Stimulated activated CD4-positive, alpha-beta T cell treated with anti-CD3 and anti-CD28 coated beads, Interleukin-12 subunit alpha, Interleukin-12 subunit beta, amount 100 ng/mL, for 24 hours (primary cell): ENCODE data around the gene OR7A5.
"Not testable (repeated sequence)": the region's sequence is repeated elsewhere in the genome, so short reads cannot be mapped to it uniquely, and the experiment has no call there.

ENCODE experiments used
- DNase-seq, 2 experiments: peaks; one replicate each; pipeline ENCODE4 v3.0.0-alpha.2; 2020; ENCODE audit warnings: low read depth in 2 of 2

OR7A5 gene

DNA sequence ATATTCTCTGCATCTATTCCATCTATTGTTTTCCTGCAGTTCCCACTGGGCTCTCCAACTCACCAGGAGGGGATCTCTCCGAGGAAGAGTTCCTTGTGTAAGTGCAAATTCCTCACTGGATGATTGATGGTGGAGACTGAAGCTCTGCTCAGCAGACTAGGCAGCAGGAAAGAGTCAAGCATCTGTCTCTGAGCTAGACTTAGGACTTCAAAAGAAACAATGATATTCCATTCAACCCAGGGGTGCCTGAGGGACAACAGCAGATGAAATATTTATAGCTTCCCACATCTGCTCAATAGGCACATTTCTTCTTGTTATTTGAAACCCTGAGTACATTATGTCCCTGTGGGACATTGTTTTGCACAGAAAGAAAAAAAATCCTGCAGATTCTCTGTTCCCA lies at the start of gene OR7A5, which contains the start of gene OR7C1:
Gene OR7A5 (minus strand): TSS at position 175 of the 400 bp plus-strand sequence. CDS start 6,944 bp downstream, outside the sequence.
Gene OR7C1 (minus strand): TSS at position 175 of the 400 bp plus-strand sequence. CDS start 35,049 bp downstream, outside the sequence.
- DNase-seq = no peak

DNA sequence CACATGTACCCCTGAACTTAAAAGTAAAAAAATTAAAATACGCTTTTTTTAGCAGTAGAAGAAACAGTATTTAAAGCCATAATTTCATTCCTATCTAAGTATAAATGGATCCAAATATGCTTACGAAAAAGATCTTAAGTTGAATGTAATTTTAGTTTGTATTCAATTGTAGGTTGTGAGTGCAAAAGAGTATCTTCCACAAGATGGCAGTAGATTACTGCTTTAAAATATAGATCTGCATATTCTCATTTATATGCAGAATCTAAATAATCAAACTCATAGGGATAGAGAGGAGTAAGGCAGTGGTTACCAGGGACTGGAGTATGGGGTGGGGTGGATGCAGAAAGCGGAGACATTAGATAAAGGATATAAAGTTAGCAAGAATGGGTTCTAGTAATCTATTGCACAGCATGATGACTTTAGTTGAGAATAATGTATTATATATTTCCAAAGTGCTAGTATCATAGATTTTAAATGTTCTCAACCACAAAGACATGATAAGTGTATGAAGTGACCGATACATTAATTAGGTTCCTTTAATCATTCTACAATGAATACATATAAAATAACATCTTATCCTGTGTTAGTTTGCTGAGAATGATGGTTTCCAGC lies 36.7 kb upstream of the OR7A5 start:
- no peak for DNase-seq

DNA sequence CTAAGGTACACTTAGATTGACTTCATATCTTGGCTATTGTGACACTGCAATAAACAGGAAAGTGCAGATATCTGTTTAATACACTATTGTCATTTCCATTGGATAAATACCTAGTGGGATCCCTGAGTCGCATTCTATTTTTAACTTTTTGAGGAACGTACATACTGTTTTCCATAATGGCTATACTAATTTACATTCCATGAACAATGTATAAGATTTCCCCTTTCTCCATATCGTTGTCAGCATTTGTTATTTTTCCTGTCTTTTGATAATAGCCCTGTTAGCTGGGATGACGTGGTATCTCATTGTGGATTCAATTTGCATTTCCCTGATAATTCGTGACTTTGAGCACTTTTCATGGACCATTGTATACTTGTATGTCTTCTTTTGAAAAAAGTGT lies 33.5 kb upstream of the OR7A5 start:
- DNase-seq = no peak

DNA sequence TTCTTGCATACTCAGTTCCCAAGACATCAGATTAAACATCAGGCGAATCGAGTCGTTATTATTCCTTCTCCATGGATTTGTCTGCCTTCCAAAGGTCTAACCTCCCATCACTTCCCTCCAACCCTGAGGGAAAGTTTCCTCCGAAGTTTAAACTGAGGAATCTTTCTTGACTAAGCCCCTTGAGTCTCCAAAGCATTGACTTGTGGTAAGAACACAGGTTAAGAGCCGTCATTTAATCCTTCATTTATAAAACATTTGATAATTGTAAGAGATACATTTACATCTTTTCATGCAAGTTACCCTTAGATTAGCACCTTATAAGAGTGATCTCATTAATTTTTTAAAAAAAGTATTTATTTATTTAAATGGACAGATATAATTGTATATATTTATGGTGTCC lies 13.8 kb upstream of the OR7A5 start, which contains the start of gene OR7A10:
Gene OR7A10 (minus strand): TSS at position 101 of the 400 bp plus-strand sequence. CDS start 7,045 bp downstream, outside the sequence.
- no peak for DNase-seq

DNA sequence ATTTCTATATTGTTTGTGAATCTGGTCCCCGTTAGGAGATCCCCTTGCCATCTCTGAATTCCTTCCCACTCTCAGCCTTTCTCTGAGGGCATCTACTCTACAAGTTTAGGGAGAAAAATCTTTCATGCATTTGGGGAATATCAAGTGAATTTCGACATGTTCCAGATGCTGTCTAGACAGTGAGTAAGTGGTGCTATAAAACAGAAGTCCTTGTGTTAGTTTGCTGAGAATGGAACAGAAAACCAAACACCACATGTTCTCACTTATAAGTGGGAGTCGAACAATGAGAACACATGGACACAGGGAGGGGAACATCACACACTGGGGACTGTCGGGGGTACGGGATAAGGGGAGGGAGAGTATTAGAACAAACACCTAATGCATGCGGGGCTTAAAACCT lies 8.6 kb upstream of the OR7A5 start:
- no peak for DNase-seq

DNA sequence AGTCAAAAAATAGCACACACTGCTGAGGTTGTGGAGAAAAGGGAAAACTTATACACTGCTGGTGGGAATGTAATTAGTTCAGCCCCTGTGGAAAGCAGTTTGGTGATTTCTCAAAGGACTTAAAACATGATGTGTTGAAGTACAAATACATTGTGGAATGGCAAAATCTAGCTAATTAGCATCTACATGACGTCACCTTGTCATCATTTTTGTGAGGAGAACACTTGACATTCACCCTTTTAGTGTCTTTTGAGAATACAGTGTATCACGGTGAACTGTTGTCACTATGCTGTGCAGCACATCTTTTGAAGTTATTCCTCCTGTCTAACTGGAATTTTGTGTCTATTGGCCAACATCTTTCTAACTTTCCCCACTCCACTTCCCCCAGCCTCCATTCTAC lies 8.2 kb upstream of the OR7A5 start:
- DNase-seq = no peak

DNA sequence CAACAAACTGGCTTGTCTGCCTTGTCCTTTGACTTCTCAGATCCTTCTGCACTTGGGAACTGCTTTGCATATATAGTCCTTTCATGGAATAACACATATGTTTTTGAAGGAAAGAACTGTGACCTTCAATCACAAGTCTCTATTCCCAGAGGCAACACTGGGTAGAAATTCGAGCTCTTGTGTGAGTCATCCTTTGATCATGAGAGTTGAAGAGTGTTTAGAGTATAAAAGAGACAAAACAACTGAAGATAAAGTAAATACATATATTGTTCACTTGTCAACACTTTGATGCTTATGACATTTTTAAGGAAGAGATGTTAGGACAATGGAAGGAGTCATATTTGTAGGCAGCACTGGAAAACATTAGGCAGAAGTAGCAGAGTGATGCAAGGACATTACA lies 5.2 kb upstream of the OR7A5 start:
- no peak for DNase-seq

DNA sequence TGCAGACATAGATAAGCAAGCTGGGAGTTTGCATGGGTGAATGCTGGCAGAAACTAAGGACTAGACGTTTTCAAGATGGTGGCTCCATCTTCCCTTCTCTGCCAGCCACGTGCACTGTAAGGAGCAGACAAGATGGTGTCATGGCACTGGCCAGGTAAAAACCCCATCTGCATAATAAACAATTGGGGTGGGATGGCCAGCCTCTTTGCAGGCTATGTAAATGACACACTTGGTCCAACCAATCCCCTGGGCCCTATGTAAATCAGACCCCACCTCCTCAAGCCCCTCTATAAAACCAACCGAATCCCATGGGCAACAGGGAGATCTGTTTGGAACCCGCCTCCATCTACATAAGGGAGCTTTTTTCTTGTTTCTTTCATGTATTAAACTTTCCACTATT lies 2.4 kb upstream of the OR7A5 start:
- no peak for DNase-seq

DNA sequence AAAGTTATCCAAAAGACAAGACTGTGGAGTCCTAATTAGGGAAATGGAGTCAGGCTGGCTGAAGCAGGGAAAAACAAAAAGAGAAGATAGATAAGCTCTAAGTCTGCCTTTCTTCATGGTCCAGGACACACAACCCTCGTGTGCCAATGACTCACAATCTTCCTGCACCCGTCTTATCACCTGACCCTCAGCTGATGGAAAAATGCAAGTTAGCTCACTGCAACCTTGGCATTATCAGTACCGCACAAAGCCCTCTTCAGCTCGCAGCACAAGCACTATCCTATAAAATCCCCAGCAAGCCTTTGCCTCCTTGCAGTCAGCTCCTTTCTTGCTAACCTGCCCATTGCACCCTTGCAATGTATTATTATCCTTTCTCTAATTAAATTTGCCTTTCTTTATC lies 4.3 kb downstream of the OR7A5 start:
- DNase-seq = no peak

DNA sequence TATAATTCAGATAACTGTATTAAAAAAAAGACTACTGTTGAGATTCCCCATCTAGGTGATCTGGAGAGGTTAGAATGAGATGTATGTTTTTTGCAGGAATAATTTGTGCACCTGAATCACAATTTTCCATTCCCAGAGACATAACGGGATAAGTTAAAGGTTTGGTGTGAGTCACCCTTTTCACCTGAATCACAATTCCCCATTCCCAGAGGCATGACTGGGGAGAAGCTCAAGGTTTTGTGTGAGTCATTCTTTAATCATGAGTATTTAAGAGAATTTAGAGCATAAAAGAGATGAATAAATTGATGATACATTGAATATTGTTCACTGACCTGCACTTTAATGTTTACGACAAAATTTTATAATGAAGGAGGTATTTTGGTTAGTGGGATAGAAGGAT lies 9.0 kb downstream of the OR7A5 start:
- DNase-seq = no peak

DNA sequence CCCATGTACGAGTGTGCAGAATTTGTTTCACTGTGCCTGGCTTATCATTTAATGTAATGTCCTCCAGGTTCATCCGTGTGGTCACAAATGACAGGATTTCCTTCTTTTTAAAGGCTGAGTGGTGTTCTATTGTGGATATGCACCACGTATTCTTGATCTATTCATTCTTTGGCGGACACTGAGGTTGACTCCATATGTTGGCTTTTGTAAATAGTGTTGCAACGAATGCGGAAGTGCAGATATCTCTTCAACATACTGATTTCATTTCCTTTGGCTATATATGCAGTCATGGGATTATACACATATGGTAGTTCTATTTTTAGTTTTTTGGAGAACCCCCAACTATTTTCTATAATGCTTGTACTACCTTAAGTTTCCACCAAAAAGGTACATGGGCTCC lies 13.0 kb downstream of the OR7A5 start:
- DNase-seq = no peak

DNA sequence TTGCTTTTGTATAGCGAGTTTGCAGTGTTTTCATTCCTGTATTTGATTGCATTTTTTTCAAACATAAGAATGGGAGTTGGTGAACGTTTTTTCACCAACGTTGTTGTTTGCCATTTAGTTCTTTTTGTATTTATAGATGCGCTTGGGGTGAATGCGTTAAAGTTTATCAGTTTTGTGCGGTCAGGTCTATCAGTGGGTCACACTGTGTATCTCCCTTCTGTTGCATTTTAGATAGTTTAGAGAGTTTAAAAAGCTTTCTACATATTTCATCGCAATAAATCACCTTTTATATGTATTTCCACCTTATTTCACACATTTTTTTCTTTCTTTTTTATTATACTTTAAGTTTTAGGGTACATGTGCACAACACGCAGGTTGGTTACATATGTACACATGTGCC lies 16.4 kb downstream of the OR7A5 start:
- DNase-seq = no peak

DNA sequence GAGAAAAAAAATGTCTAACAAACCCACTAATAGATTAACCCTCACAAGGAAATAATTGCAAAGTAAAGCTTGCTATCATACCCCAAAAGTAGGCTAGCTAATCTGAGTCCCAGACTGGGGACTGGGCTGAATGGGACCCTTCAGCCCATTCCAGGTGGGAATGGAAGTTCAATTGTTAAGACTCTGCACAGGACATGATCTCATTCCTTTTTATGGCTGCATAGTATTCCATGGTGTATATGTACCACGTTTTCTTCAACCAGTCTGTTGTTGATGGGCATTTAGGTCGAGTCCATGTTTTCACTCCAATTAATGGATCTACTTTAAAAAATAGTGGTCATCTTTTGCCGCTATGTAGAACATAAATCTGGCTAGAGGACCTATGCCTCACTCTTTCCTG lies 17.9 kb downstream of the OR7A5 start:
- no peak for DNase-seq

DNA sequence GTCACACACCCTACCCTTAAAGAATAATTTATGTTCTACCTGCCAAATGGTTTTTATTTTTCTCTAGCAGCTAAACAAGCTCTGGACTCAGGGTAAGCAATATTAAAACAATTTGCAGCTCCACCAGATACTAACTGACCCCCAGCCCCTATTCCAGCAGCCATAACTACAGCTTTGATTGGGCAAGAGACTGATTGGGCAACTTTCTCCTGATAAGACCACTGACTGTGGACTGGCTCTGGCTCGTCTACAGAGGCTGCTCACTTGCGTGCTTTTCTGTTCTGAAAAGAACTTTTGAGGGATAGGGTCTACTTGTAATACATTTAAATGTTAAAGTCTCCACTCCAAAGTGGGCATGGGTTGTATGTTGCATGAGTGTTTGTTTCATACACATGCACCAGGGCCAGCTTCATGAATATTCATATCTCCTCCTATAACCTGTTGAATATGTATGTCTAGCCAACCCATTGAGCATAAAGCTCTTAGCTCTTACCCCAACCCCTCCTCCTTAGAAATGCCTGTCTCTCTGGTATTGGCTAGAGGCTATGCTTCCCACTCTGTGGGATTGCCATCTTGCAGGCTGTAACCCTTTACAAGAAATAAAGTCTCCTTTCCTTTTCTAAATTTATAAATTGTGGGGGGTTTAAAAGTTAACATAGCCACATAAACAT lies 19.9 kb downstream of the OR7A5 start:
- no peak for DNase-seq

DNA sequence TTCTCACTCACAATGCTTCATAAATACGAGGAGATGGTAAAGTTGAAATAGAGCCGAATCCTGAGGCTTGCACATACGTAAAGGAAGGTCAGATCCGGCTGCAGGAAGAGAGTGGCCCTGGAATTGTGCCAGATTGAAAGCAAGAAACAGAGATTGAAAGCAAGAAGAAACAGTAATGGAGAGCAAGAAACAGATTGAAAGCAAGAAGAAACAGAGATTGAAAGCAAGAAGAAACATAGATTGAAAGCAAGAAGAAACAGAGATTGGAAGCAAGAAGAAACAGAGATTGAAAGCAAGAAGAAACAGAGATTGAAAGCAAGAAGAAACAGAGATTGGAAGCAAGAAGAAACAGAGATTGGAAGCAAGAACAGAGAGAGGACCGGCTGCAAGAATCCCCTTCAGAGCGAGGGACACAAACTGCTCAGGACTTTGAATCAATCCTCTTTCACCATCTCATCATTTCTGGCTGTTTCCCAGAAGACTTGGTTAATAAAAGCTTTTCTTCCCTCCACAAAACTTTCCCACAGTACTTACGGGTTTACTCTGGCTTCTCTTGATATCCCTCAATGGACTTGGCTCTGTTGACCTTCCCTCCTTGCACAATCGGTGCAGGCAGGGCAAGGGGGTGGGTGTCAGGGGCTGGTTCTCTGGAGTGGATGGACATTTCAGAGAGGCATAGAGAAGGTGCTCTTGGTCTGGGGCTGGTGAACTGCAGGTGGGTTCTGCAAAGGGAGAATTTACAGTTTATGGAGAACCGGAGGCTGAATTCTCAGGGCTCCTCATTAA lies 25.5 kb downstream of the OR7A5 start:
- DNase-seq = no peak

DNA sequence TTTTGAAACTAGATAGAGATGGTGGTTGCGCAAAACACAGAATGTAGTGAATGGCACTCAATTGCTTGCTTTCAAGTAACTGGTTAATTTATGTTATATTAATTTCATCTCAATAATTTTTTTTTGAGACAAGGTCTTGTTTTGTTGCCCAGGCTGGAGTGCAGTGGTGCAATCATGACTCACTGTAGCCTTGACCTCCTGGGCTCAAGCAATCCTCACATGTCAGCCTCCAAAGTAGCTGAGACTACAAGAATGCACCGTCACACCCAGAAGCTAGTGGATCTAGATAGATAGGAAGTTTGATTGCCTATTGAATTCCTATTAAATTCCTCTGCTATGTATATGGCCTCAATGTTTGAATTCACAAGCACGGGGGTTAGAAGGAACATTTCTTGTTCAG lies 30.2 kb downstream of the OR7A5 start:
- DNase-seq = no peak

DNA sequence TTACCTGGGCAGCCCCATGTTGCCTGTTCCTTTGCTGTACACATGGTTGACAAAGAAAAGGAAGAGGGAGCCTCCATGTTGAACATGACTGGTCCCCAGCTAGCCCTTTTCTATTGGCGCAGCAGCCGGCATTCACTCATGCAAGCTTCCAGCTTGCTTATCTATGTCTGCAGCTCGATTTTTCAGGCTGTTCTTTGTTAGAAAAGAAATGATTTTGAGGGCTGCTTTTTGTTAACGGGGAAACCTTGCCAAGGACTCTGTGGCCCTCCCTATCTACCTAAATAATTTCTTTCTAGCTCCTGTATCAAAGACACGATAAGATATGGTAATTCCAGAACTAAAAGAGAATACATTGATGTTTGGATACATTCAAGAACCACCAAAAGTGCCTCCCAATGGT lies 36.2 kb downstream of the OR7A5 start:
- DNase-seq = no peak

DNA sequence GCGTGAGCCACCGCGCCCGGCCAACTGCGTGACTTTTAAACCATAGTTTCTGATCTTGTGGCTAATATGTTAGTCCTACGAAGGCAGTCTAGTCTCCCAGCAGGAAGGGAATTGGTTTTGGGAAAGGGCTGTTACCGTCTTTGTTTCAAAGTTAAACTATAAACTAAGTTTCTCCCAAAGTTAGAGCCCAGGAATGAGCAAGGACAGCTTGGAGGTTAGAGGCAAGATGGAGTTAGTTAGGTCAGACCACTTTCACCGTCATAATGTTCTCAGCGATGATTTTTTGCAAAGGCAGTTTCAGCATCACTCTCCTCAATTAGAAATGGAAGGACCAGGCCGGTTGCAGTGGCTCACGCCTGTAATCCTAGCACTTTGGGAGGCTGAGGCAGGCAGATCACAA lies 39.0 kb downstream of the OR7A5 start:
- DNase-seq = no peak

DNA sequence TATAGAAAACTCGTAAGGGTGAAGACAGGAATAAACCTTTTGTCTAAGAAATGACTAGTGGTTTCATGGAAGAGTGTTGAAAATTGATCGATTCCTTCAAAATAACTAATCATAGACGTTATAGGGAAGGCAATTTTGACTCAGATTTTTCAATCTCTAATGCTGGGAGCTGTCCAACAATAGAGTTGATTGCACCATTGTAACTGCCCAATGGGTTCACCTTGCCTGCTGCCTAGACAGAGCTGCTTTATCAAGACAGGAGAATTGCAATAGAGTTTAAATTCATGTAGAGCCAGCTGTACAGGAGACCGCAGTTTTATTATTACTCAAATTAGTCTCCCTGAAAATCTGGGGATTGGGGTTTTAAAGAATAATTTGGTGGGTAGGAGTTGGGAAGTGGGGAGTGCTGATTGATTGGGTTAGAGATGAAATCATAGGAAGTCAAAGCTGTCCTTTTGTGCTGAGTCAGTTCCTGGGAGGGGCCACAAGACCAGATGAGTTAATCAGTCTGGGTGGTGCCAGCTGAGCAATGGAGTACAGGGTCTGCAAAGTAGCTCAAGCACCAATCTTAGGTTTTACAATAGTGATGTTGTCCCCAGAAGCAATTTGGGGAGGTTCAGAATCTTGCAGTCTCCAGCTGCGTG lies 39.8 kb downstream of the OR7A5 start:
- DNase-seq = no peak

DNA sequence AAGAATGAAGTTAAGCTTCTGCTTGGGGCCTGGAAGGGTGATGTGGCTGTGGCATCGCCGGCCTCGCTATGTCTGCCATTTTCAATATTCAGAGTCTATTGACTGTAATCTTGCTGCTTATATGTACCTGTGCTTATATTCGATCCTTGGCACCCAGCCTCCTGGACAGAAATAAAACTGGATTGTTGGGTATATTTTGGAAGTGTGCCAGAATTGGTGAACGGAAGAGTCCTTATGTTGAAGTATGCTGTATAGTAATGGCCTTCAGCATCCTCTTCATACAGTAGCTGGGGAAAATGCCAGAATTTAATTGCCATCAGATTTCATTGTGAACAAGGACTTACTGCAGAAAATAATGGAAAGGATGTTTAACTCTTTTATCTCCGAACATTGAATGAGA lies 42.7 kb downstream of the OR7A5 start:
- DNase-seq = not testable (repeated sequence)

DNA sequence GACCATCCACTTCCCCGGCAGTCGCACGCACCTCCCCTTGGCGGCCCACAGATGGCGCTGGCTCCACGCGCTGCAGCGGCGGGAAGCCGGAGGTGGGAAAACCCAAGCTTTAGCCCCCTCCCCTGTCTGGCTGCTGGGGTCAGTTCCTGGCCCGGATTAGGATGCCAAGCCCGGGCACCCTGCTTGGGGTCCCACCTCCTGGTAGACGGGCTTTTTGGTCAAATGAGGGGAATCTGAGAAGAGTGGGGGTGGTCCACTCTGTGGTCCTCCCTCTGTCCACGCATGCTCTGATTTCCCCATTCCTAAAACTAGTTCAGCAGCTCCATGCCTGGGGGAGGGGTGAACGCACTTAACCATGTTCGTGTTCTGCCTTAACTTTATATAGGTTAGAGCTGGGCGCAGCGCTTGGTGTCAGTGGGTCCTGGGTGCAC lies 48.5 kb downstream of the OR7A5 start:
- no peak for DNase-seq

DNA sequence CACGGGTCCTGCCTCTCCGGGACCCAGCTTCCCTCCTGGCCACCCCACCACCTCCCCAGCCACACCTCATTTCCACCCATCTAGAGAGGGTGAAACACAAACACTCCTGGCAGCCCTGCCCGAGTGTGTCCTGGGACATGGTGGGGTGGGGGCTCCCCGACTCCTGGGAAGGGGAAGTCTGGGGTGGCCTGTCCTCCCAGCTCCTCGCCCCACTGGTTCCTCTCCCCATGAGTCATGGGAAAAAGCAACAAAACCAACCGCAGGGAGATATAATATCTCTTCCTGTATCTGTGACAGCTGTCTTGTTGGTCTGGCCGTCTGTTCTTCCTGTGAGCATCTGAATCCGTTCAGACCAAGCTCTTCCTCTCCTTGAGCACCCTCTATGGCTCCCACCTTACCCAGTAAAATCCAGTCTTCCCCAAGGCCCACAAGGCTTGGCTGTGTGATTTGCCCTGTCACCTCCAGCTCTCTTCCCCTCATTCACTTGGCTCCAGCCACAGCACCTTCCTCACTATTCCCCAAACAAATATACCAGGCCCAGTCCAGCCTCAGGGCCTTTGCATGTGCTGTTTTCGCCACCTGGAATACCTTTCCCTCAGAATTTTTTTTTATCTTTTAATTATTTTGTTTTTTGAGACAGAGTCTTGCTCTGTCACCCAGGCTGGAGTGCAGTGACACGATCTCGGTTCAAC lies 49.7 kb downstream of the OR7A5 start:
- DNase-seq = not testable (repeated sequence)
